Hepatocyte (in vitro differentiated cells): ENCODE data around the gene RPS3A. TPM values are rescaled to one million over a fixed set of nuclear protein-coding genes. Genes with fewer than 3 reads are reported as not detected.

Experiments used
- DNase-seq: peaks from one replicate; pipeline ENCODE4 v3.0.0-alpha.2; 2016; ENCODE audit warnings: low spot score
- H2AFZ ChIP-seq: fragments of 200-600 bp; sonication (generic); 2 replicates; pipeline ENCODE4 v1.6.0; 2016; ENCODE audit warnings: antibody characterized with exemption, mild to moderate bottlenecking
- H3K27ac ChIP-seq: fragments of 200-600 bp; sonication (generic); 2 replicates; pipeline ENCODE4 v1.5.1; 2016; ENCODE audit warnings: mild to moderate bottlenecking
- H3K27me3 ChIP-seq: fragments of 200-600 bp; sonication (generic); 2 replicates; pipeline ENCODE4 v1.6.1; 2016
- H3K36me3 ChIP-seq: fragments of 200-600 bp; sonication (generic); replicated peaks from 2 replicates; pipeline ENCODE4 v1.5.1; 2016; ENCODE audit warnings: low read depth; ENCODE audit not compliant: insufficient read depth
- H3K4me1 ChIP-seq: fragments of 200-600 bp; sonication (generic); 2 replicates; pipeline ENCODE4 v1.5.1; 2016; ENCODE audit warnings: mild to moderate bottlenecking, moderate library complexity; ENCODE audit not compliant: insufficient read depth
- H3K4me2 ChIP-seq: fragments of 200-600 bp; sonication (generic); 2 replicates; pipeline ENCODE4 v1.6.0; 2016
- H3K4me3 ChIP-seq: fragments of 200-600 bp; sonication (generic); 2 replicates; pipeline ENCODE4 v1.5.1; 2016; ENCODE audit warnings: mild to moderate bottlenecking
- H3K79me2 ChIP-seq: fragments of 200-600 bp; sonication (generic); 2 replicates; pipeline ENCODE4 v1.6.0; 2017; ENCODE audit warnings: mild to moderate bottlenecking
- H3K9me2 ChIP-seq: fragments of 200-600 bp; sonication (generic); replicated peaks from 2 replicates; pipeline ENCODE4 v1.6.0; 2017; ENCODE audit warnings: mild to moderate bottlenecking; ENCODE audit not compliant: insufficient read depth
- H3K9me3 ChIP-seq: fragments of 200-600 bp; sonication (generic); 2 replicates; pipeline ENCODE4 v1.5.1; 2016; ENCODE audit warnings: low read depth, mild to moderate bottlenecking
- H4K20me1 ChIP-seq: fragments of 200-600 bp; sonication (generic); 2 replicates; pipeline ENCODE4 v1.6.0; 2016; ENCODE audit warnings: mild to moderate bottlenecking; ENCODE audit not compliant: insufficient read depth, poor library complexity, severe bottlenecking
- CTCF ChIP-seq: fragments of 200-600 bp; sonication (generic); IDR thresholded peaks from 2 replicates; pipeline ENCODE4 v1.5.1; 2016; ENCODE audit warnings: antibody characterized with exemption, mild to moderate bottlenecking; ENCODE audit not compliant: poor library complexity
- EZH2 ChIP-seq: fragments of 200-600 bp; sonication (generic); IDR thresholded peaks from 2 replicates; pipeline ENCODE4 v1.6.1; 2016; ENCODE audit warnings: antibody characterized with exemption, mild to moderate bottlenecking, borderline replicate concordance
- EZH2phosphoT487 ChIP-seq: fragments of 200-600 bp; sonication (generic); IDR thresholded peaks from one replicate; pipeline ENCODE4 v1.6.1; 2018; ENCODE audit warnings: antibody characterized with exemption, mild to moderate bottlenecking, low read depth, moderate library complexity; ENCODE audit not compliant: unreplicated experiment, severe bottlenecking
- WGBS: methylation state at CpG from one replicate; pipeline ENCODE4 v1.1.6; 2016; ENCODE audit warnings: low lambda C conversion rate; ENCODE audit errors: missing lambda C conversion rate; 5-methylcytosine and 5-hydroxymethylcytosine counted together
- polyA plus RNA-seq: library from polyadenylated mRNA; unstranded; fragments of >200 nt; fragmentation: Nextera tagmentation; extraction: Ambion mirVana; gene quantifications from 2 replicates; pipeline ENCODE4 v1.2.1, GENCODE V29; 2016
- total RNA-seq: library from RNA; depleted of rRNA; stranded (reverse); fragments of >200 nt; gene quantifications from 2 replicates; pipeline ENCODE4 v1.2.3, GENCODE V29; 2014

Gene RPS3A
- total and polyA plus RNA-seq, 2 experiments from 2014 or later = 755 to 4,013 TPM

DNA sequence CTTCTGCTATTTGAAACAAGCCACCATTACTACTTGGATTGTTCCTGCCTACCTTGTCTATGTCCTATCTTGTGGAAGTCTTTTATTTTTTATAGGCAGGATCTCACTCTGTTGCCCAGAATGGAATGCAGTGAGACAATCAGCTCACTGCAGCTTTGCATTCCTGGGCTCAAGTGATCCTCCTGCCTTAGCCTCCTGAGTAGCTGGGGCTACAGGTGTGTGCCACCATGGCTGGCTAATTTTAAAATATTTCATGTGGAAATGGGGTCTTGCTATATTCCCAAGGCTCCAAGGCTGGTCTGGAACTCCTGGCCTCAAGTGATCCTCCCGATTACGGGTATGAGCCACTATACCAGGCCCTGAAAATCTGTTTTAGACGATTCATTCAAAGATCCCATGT lies 7.6 kb downstream of the RPS3A start:
- Histone ChIP-seq H3K9me3 (no peaks in the 10 kb centered on the region), H3K9me2 (no peaks in the 10 kb centered on the region), H3K4me1 (peaks cover 5% of the 10 kb centered on the region), H3K79me2 (peaks cover 9% of the 10 kb centered on the region), H3K4me3 (no peak overlapping the region), H3K4me2 (no peak overlapping the region), H4K20me1 (peaks cover 22% of the 10 kb centered on the region), H2AFZ (no peak overlapping the region), H3K27me3 (no peaks in the 10 kb centered on the region), H3K36me3 (no peaks in the 10 kb centered on the region), H3K27ac (no peak overlapping the region)
- 96% methylated on average over 3 of the region's 3 CpGs for WGBS
- no peak for TF ChIP-seq EZH2
- TF ChIP-seq EZH2phosphoT487 = no peak
- no peak for TF ChIP-seq CTCF
- no peak for DNase-seq

DNA sequence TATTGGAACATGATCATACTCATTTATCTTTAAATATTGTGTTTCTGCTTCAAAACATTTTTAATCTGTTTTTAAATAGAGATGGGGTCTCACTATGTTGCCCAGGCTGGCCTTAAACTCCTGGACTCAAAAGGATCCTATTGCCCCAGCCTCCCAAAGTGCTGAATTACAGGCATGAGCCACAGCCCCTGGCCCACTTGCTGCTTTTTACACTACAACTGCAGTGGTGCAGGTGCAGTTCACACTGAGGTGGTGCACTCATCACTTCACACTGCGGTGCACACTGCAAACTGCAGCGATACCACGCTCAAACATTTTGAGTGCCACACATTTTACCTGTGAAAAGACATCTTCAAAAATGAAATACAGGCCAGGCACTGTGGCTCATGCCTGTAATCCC lies 10.8 kb downstream of the RPS3A start:
- H3K36me3 ChIP-seq = no peaks in the 10 kb centered on the region
- H3K4me1 ChIP-seq = no peaks in the 10 kb centered on the region
- no peaks in the 10 kb centered on the region for H3K79me2 ChIP-seq
- DNase-seq = no peak
- H3K9me3 ChIP-seq = no peaks in the 10 kb centered on the region
- H4K20me1 ChIP-seq = peaks cover 2% of the 10 kb centered on the region
- no peak overlapping the region for H2AFZ ChIP-seq
- WGBS = 97% methylated on average over 3 of the region's 3 CpGs
- no peaks in the 10 kb centered on the region for H3K9me2 ChIP-seq
- no peak for TF ChIP-seq EZH2phosphoT487
- no peak for TF ChIP-seq EZH2
- no peak for TF ChIP-seq CTCF
- no peak overlapping the region for H3K27ac ChIP-seq
- no peak overlapping the region for H3K4me2 ChIP-seq
- no peaks in the 10 kb centered on the region for H3K27me3 ChIP-seq
- no peak overlapping the region for H3K4me3 ChIP-seq

DNA sequence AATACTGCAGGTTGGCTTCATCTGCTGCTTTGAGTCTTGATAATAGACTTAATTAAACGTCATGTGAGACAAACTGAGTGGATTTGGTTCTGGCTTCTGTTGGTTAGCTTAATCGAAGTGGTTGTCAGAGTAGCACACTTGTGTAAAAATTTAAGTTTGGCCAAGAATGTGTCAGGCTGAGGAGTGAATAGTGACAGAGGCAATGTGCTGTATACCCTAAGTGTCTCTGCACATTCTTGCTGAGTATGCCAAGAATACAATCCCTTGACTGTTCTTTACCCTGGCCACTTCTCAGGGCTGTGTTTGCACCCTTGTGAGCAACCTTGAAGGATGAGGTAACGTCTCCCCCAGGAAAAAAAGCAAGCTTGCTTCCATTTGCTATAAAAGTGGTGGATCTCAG lies 14.9 kb downstream of the RPS3A start:
- Histone ChIP-seq H3K4me2 (no peak overlapping the region), H3K79me2 (no peaks in the 10 kb centered on the region), H3K4me3 (no peak overlapping the region), H3K27ac (no peak overlapping the region), H3K27me3 (no peaks in the 10 kb centered on the region), H3K9me3 (no peaks in the 10 kb centered on the region), H2AFZ (no peak overlapping the region), H3K36me3 (no peaks in the 10 kb centered on the region), H3K9me2 (no peaks in the 10 kb centered on the region), H4K20me1 (no peaks in the 10 kb centered on the region), H3K4me1 (no peaks in the 10 kb centered on the region)
- TF ChIP-seq EZH2phosphoT487 (no peak), CTCF (no peak), EZH2 (no peak)
- no peak for DNase-seq
- WGBS = 88% methylated on average over 3 of the region's 3 CpGs

GRCh38 chr4:151114986-151115385 lies 15.6 kb downstream of the RPS3A start:
- H3K9me3 ChIP-seq = no peaks in the 10 kb centered on the region
- TF ChIP-seq EZH2phosphoT487 = no peak
- TF ChIP-seq EZH2 = no peak
- TF ChIP-seq CTCF = no peak
- no peak overlapping the region for H2AFZ ChIP-seq
- H3K27me3 ChIP-seq = no peaks in the 10 kb centered on the region
- DNase-seq = no peak
- H3K9me2 ChIP-seq = no peaks in the 10 kb centered on the region
- no peaks in the 10 kb centered on the region for H3K36me3 ChIP-seq
- no peaks in the 10 kb centered on the region for H4K20me1 ChIP-seq
- H3K79me2 ChIP-seq = no peaks in the 10 kb centered on the region
- no peaks in the 10 kb centered on the region for H3K4me1 ChIP-seq
- H3K4me3 ChIP-seq = no peak overlapping the region
- WGBS = 96% methylated on average over 5 of the region's 5 CpGs
- no peak overlapping the region for H3K27ac ChIP-seq
- H3K4me2 ChIP-seq = no peak overlapping the region
